NOMO-1 (cell line): Measurements from ENCODE around the gene TNFSF18.
"Not testable (repeated sequence)": the region's sequence is repeated elsewhere in the genome, so short reads cannot be mapped to it uniquely, and the experiment has no call there.

Source experiments
- DNase-seq, 2 experiments: peaks; one replicate each; lab custom pipeline; 2025; ENCODE audit not compliant: unreplicated experiment in 2 of 2; lab: John Stamatoyannopoulos, UW

The TNFSF18 gene, protein sequence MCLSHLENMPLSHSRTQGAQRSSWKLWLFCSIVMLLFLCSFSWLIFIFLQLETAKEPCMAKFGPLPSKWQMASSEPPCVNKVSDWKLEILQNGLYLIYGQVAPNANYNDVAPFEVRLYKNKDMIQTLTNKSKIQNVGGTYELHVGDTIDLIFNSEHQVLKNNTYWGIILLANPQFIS

DNA sequence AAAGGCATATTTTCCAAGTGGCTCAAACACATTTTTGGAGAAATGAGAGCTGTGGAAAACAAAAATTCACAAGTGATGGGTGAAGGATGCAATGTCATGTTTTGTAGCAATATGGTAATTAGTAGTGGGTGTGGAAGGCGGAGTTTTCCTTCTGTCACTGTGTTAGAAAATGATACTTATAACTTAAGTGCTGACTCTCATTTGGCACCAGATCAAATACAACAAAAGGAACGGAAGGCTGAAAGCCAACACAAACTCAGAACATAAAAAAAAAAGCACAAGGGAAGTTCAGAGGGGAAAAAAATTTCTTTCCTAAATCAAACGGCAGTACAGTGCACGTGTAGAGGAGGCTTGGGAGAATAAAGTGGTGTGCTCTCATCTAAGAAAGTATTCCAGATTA is at the start of gene TNFSF18:
TNFSF18 (minus strand) TSS at position 77 of the 400 bp plus-strand sequence; CDS start at position 32, 45 bp downstream.
- DNase-seq: no peak

DNA sequence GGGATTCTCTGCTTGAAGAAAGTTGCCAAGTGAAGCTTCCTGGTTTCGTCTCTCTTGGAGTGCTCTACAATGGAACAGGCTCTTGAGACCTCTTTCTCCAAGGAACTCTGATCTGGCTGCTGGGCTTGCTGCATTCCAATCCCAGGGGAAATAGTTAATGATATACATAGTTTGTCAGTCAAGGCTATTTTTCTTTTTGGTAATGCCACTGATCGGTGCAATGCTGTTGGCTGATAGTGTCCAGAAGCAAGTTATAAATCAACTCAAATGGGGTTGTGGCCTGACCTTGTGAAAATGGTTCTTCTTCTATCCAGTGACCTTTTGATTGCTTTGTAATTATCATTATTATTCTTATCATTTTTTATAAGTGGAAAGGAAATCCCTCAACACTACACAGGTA is 48.4 kb upstream of the TNFSF18 start:
- DNase-seq: no peak

DNA sequence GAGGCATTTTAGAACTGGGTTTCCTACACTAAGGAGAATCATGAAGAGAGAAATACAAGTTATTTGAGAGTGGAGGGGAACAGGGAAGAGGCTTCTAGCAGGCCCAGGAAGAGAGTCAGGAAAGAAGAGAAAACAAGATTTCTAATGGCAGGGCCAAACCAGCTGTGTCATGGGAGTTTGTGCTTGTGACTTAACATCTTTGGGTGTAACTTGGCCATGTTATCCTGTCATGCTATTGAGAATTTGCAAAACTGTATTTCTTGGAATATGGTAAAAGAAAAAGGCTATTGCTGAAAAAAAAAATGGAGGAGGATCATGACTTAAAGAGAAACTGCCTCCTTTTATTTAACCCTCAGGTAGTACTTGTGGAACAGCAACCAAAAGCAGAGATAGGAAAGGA is 47.4 kb upstream of the TNFSF18 start:
- DNase-seq: no peak

DNA sequence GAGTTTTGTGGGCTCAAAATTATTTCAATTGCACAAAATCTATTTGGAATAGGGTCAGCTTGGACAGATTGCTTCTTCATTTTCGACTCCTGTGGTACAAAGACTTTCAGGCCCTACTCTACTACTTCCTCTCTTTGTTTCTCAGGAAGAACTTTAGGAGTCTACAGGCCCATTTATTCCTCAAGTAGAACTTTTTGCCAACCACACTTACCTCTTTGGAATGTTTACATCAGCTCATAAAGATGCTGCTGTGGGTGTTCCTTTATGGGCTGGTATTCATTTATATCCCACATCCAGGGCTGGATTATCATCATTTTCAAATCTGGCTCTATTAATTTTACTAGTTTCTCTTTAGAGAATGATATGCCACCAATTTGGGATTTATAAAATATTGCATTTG is 46.3 kb upstream of the TNFSF18 start:
- DNase-seq: no peak

DNA sequence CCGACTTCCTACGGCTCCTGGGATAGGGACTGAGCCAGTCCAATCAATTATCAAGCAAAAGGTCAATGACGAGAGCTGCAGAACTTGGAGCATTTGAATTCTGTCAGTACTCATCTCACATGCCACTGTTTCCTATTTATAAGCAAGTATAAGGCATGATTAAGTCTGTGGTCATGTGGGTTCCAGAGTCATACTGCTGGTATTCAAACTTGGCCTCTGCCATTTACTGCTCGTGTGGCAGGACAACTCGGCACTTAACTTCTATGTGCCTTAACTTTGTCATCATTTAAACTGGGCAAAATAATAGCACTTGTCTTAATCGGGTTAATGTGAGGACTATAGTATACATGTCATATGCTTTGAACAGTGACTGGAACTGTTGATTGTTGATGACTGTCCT is 44.9 kb upstream of the TNFSF18 start:
- no peak for DNase-seq

DNA sequence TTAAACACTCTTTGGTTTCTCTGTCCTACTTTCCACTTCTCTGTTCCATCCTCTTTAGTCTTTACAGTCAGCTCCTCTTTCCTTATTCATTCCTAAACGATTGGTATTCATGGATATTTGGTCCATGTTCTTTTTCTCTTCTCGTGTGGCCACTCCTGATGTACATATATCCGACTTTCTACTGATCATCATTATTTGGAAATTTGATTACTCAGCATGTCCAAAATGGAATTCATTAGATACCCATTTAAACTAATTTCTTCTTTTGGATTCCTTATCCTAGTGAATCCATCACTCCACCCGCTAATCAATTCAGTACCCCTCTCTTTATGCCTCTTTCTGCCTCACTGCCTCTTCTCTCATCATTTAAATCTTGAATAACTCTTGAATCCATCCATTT is 43.8 kb upstream of the TNFSF18 start:
- DNase-seq: no peak

DNA sequence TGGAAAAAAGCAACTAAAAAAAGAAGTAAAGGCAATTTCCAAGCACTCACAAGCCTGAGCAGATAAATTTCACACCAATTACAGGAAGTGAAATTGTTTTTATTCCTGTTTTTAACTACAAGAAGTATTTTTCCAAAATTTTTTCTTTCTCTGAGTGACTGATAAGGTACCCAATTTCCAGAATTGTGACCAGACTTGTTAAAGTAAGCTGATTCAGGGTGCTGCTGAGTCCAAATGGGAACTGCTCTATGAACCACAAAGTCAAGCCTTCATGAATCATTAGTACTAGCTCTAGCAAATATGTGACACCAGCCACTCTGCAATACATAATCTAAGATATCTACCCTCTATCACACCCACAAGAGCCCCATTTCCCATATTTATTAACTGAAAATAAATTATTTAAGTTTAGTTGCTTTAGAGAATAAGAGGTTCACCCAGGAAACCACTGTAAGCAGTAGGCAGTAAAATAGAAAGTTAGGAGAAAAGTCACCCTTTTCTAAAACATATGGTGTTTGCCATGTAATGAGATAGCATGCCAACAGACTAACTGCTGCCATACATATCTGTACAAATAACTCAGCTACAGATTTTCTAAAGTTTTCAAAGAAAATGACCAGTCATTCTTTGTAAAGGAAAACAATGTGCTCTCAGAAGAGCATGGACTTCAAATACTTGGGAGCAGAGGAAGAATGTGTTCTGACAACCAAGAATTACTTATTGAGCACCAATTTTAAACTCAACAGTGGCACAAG is 43.1 kb upstream of the TNFSF18 start:
- peak in 1 of 2 experiments; percentile 27 for DNase-seq

DNA sequence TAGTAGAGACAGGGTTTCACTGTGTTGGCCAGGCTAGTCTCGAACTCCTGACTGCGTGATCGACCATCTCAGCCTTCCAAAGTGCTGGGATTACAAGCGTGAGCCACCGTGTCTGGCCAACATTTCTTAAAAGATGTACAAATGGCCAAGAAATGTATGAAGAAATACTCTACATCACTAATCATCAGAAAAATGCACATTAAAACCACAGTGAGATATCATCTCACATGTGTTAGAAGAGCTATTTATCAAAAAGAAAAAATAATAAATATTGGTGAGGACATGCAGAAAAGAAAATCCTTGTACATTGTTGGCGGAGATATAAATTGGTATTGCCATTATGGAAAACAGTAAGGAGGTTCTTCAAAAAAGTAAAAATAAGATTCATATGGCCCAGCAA is 33.6 kb upstream of the TNFSF18 start:
- DNase-seq: no peak

DNA sequence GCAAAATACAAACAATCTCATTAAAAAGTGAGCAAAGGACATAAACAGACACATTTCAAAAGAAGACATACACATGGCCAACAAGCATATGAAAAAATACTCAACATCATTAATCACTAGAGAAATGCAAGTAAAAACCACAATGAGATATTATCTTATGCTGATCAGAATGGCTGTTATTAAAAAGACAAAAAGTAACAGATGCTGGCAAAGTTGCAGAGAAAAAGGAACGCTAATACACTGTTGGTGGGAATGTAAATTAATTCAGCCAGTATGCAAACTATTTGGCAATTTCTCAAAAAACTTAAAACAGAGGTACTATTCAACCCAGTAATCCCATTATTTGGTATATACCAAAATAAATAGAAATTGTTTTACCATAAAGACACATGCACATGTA is 32.2 kb upstream of the TNFSF18 start:
- no peak for DNase-seq

DNA sequence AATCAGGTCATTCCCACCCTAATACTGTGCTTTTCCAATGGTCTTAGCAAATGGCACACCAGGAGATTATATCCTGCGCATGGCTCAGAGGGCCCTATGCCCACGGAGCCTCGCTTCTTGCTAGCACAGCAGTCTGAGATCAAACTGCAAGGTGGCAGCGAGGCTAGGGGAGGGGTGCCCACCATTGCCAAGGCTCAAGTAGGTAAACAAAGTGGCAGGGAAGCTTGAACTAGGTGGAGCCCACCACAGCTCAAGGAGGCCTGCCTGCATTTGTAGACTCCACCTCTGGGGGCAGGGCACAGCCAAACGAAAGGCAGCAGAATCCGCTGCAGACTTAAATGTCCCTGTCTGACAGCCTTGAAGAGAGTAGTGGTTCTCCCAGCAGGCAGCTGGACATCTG is 23.5 kb upstream of the TNFSF18 start:
- DNase-seq: not testable (repeated sequence)

DNA sequence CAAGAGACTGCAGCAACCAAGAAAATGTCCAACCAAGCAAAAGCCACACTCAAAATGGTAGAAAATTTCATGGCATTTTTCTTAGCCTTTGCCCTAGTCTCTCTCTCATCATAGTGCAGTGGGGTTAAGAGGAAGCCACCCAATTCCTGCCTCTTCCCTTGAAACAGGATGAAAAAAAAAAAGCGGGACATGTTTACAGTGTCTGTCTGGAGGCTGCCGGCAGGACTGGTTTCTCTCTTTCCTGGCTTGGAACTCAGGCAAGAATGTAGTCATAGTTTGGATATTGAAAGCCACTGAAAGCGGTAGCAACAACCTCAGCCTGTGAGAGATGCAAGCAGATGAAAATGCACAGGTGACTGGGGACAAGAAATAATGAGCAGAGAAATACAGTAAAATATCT is 13.3 kb upstream of the TNFSF18 start:
- DNase-seq: no peak

DNA sequence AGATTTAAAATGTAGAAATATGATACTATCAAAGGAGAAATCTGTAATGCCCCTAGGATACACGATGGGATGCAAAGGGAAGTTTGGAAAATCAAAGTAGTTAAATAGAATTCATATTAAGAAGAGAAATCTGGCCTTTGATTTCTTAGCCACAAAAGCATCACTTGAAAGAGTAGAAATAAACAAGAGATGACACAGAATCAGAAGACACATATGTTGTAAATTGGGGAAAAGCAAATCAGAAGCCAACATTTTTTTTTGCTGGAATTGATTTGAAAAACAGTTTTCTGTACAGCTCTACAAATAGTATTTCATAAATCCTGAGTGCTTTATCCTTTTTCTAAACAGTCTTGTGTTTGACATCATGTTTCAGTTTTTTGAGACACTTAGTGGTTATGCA is 12.4 kb upstream of the TNFSF18 start:
- no peak for DNase-seq

DNA sequence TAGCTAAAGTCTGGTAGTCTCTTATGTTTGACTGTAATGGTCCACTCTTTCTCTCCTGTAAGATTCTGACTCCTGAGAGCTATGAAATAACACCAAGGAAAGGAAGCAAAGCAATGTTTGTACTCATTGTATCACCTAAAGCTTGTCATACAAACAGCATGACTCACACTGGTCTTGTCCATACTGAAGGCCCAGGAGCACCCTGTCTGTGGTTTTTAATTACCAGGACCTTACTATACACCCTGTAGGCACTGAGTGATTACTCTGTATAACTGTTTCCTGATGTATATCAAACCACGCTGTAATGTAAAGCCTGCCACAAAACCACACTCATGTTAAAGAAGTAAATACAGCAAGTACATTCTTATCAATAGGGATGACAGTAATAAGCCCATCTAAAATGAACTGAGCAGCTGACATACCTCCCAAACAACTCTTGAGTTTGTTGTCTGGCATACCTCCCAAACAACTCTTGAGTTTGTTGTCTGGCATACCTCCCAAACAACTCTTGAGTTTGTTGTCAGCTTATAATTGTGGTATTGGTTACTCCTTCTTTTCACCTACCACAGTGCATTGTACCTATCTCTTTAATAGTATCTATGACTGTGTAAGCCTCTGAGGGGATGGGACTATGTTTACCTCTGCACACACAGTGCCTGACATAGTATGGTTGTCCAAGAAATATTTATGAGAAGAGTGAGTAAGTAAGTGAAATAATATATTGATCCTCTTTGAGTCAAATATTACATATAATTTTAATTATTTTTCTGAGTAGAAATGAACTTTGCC is 11.6 kb upstream of the TNFSF18 start:
- DNase-seq: no peak

DNA sequence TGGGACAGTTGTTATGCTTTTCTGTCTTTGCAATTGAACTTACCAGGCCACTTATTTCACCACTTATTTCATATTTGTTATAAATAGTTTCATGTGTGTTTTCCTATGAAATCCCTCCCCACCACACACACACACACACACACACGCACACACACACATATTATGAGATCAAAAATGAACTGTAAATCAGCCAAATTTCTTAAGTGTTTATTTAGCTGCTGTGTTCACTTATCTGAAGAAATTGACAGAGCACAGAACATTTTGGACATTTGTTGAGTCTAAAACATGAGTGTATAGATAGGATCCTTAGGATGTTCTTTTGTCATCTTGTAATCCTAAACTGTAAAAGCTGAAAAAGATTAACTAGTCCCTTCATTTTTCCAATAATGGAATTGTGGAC is 7.8 kb upstream of the TNFSF18 start:
- no peak for DNase-seq

DNA sequence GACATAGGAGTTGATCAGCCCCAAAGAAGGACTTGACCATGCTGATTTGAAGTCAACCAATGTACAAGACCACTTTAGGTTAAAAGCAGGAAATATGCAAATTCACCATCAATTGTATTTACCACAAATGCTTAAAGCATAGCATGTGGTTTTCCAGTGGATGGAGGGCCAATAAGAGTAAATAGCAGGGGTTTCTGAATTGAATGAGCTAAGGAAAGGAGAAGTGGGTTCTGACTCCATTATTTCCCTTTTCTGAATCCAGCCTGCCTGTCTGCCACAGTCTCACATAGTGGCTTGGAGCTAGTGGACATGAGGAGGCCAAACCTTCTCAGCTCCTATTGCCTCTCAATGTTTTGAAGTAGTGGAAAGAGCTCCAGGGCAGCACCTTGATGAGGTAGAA is 7.2 kb upstream of the TNFSF18 start:
- peak in 1 of 2 experiments; percentile 32 for DNase-seq

DNA sequence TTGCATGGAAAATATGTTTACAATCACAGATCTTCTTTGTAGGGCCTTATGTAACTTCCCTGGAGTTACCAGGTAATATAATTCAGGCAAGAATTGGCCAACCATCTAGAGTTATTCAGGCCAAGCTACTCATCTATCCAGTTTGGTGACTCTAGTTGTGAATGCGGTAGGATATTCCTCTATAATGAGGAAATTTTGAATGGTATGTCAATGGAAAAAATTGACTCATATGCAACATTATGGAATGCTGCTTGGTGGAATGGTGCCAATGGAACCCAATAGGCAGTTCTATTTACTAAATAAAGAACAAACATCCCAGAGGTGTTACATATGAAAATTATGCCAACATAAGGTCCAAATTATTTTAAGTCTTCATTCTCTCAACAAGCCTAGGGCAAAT is 5.6 kb upstream of the TNFSF18 start:
- no peak for DNase-seq

DNA sequence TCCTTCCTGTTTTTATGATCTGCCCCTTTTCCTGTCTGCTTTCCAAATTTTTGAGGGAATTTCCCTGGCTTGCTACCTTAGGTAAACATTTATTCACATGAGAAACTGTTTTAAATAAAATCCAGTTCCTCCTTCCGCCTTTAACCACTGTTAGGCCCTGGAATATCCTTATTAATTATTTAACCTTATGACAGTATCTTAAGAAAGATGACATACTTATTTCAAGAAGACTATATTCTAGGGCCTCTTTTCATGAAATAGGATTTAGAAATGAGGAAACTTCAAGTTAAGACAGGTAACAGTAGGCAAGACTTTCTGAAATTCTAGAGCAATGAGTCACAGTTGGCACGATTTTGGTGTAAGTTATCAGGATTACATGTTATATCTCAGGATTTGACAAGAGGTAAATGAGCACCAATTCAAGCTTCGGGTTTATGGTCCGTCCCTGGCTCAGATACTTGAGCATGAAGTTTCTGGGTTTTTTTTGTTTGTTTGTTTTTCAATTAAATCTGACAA is 2.0 kb upstream of the TNFSF18 start:
- no peak for DNase-seq

DNA sequence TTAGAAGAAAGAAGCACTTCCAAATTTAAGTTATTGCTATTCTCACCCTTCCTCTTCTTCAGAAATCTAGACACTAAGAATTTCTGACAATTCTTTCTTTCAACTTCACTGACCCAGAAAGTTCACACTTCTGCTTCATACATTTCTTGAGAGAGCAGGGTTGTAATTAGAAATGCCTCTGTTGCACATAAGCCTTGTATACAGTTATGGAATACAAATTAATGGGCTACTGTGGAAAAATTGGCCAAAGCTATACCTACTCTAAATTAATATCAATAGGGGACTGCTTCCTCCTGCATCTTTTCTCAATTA is 1.5 kb downstream of the TNFSF18 start:
- DNase-seq: no peak

DNA sequence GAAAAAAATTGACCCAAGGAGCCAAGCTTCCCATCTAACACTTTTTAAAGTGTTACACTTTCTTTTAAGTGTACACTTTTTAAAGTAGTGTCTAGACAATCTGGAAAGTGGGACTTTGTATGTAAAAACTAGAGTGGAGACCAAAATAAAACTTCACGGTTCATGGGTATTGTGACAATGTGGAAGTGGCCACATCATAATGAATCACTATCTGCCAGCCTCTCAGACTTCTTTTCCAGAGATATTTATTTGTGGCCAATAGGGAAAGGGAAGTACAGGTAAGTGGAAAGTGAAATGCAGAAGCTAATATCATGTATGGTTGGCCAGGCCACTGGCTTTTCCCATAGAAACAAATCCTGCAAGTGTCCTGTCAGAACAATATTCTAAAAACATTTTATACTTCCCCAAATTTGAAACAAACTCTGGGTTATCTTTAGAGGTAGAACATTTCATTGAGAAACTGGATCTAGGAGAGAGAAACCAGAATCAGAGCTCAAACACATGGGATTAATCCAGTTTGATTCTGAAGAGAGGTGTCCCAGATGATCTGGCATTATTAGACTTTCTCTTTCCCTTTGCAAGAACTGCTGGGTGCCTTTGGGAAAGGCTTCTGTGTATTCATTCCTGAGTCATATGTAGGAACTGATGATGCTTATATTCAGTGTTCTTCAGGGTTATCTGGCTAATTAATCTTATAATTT is 2.0 kb downstream of the TNFSF18 start:
- peak in 1 of 2 experiments; percentile 60 for DNase-seq

DNA sequence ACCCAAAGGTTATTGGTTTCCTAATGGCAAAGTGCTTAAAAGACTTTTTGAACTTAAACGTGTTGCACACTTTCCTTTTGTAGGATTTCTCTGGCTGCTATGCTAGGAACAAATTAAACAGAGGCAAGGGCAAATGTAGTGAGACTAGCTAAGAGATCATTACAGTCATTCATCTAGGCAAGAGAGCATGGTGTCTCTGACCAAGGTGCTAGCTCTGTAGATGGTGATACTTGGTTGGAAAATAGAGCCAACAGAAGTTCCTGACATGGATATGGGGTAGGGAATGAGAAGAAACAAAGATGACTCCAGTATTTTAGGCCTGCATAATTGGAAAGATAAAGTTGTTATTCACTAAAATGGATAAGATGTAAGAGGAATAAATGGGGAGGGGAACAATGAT is 6.1 kb downstream of the TNFSF18 start:
- DNase-seq: no peak

DNA sequence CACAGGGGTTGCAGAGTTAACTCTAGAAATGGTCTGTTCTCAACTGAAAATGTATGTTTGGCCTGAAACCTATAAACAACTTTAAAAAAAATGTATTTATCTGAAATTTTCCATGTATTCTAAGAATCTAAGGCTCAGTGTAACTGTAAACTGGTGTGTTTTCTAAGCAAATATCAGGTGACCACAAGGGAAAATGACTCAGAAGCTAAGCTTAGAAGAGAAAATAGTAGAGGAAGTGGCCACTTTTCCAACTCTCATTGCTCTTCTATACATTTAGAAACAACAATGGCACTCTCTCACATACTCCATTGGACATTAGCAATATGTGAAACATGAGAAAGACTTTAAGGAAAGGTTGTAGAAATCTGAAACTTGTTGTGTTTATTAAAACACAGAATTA is 7.5 kb downstream of the TNFSF18 start:
- peak in 1 of 2 experiments; percentile 70 for DNase-seq
